Tibial nerve (tissue), 3 donors: Measurements from ENCODE around the gene C14orf119.

Source experiments
- CTCF ChIP-seq, 5 experiments: fragments of 200-600 bp in 3 of 5; fragments of 450-650 bp in 2 of 5; sonication (generic) in 3 of 5; IDR thresholded peaks; one replicate each; pipeline ENCODE4 v1.5.1; 2016 to 2019; ENCODE audit warnings: antibody characterized with exemption in 5 of 5, mild to moderate bottlenecking in 3 of 5, moderate library complexity in 2 of 5
- POLR2A ChIP-seq, 2 donors: fragments of 450-650 bp; IDR thresholded peaks; one replicate each; pipeline ENCODE4 v1.6.1; 2017; ENCODE audit warnings: antibody characterized with exemption in 2 of 2, mild to moderate bottlenecking in 2 of 2, moderate library complexity in 2 of 2

GRCh38 chr14:23147676-23148075, 52.4 kb downstream of the C14orf119 start:
- TF ChIP-seq POLR2A (IDR thresholded peaks at IDR 0.05) = no peak
- no peak for TF ChIP-seq CTCF (IDR thresholded peaks at IDR 0.05)
